GM18951 (cell line): ENCODE measurements around the gene INS.

ENCODE experiments used
- POLR2A ChIP-seq: IDR thresholded peaks from 4 replicates; pipeline ENCODE4 v1.6.1; 2011; ENCODE audit warnings: mild to moderate bottlenecking; ENCODE audit not compliant: insufficient read length, insufficient read depth; ENCODE audit errors: extremely low read depth
- in situ Hi-C: fragments of 300-500 bp; cut with MboI; formaldehyde crosslinking; loops from one replicate; pipeline ENCODE4 v1.12.0; 2022; ENCODE audit warnings: low sequenced_read_pairs, mixed read lengths, inconsistent platforms; ENCODE audit not compliant: unreplicated experiment

The INS gene

GRCh38 chr11:2172676-2173075, 11.7 kb upstream of the INS start:
- TF ChIP-seq POLR2A: no peak
- in situ Hi-C loops: loop anchor here (25.0 kb wide), 1 partner anchor 485 kb away; the partner anchor contains the start of gene KRTAP5-6

- no peak for TF ChIP-seq POLR2A
- in situ Hi-C loops: loop anchor here (25.0 kb wide), 1 partner anchor 484 kb away; the partner anchor contains the start of gene KRTAP5-6
Observed at GRCh38 chr11:2171591-2172003, 10.6 kb upstream of the INS start, which contains the start of gene TH. Gene TH, minus strand, starts transcription at chr11:2171815. Its CDS starts 29 bp downstream, at chr11:2171786.

- in situ Hi-C loops: loop anchor here (10.0 to 25.0 kb wide), 2 partner anchors 345 to 483 kb away; partner anchors contain the start of gene KRTAP5-6
- TF ChIP-seq POLR2A: no peak
Observed at GRCh38 chr11:2169626-2170570, 8.9 kb upstream of the INS start.

- no peak for TF ChIP-seq POLR2A
- in situ Hi-C loops: loop anchor here (10.0 to 25.0 kb wide), 2 partner anchors 344 to 482 kb away; partner anchors contain the start of gene KRTAP5-6
Observed at GRCh38 chr11:2169005-2169378, 8.0 kb upstream of the INS start.

GRCh38 chr11:2168286-2169004, 7.4 kb upstream of the INS start:
- in situ Hi-C loops: loop anchor here (10.0 to 25.0 kb wide), 2 partner anchors 344 to 481 kb away; partner anchors contain the start of gene KRTAP5-6
- no peak for TF ChIP-seq POLR2A

- no peak for TF ChIP-seq POLR2A
- in situ Hi-C loops: loop anchor here (10.0 to 25.0 kb wide), 2 partner anchors 343 to 480 kb away; partner anchors contain the start of gene KRTAP5-6
Observed at GRCh38 chr11:2167141-2168045, 6.4 kb upstream of the INS start.

- in situ Hi-C loops: loop anchor here (10.0 to 25.0 kb wide), 2 partner anchors 341 to 479 kb away; partner anchors contain the start of gene KRTAP5-6
- TF ChIP-seq POLR2A: no peak
Observed at GRCh38 chr11:2166091-2166851, 5.3 kb upstream of the INS start.

GRCh38 chr11:2165571-2165970, 4.6 kb upstream of the INS start:
- in situ Hi-C loops: loop anchor here (10.0 to 25.0 kb wide), 2 partner anchors 341 to 478 kb away; partner anchors contain the start of gene KRTAP5-6
- TF ChIP-seq POLR2A: no peak

- TF ChIP-seq POLR2A: no peak
- in situ Hi-C loops: loop anchor here (10.0 to 25.0 kb wide), 2 partner anchors 340 to 478 kb away; partner anchors contain the start of gene KRTAP5-6
Observed at GRCh38 chr11:2164861-2165555, 4.0 kb upstream of the INS start.

GRCh38 chr11:2164081-2164480, 3.1 kb upstream of the INS start:
- in situ Hi-C loops: loop anchor here (10.0 to 25.0 kb wide), 2 partner anchors 339 to 477 kb away; partner anchors contain the start of gene KRTAP5-6
- TF ChIP-seq POLR2A: no peak
